Chondrocyte (in vitro differentiated cells): ENCODE results near the gene SMARCD1. TPM values are rescaled to one million over a fixed set of nuclear protein-coding genes. Genes with fewer than 3 reads are reported as not detected.

Experiments used
- DNase-seq: peaks from one replicate; pipeline ENCODE4 v3.0.0; 2021; ENCODE audit warnings: mixed read lengths, low spot score
- H3K27ac Mint-ChIP-seq: one replicate; pipeline ENCODE4 v1.8.0; 2021; ENCODE audit warnings: mild to moderate bottlenecking, moderate library complexity, mixed read lengths; ENCODE audit not compliant: unreplicated experiment
- H3K27me3 Mint-ChIP-seq: 2 replicates; pipeline ENCODE4 v1.8.0; 2021; ENCODE audit warnings: low read depth, mixed read lengths
- H3K36me3 Mint-ChIP-seq: 2 replicates; pipeline ENCODE4 v1.8.0; 2021; ENCODE audit warnings: low read depth, mixed read lengths
- H3K4me1 Mint-ChIP-seq: 2 replicates; pipeline ENCODE4 v1.8.0; 2021; ENCODE audit warnings: low read depth, mild to moderate bottlenecking, mixed read lengths
- H3K4me3 Mint-ChIP-seq: one replicate; pipeline ENCODE4 v1.8.0; 2021; ENCODE audit warnings: mild to moderate bottlenecking, moderate library complexity, mixed read lengths; ENCODE audit not compliant: unreplicated experiment
- H3K9me3 Mint-ChIP-seq: 2 replicates; pipeline ENCODE4 v1.8.0; 2021; ENCODE audit warnings: low read depth, mixed read lengths
- CTCF ChIP-seq: fragments of 200-600 bp; sonication (generic); IDR thresholded peaks from 2 replicates; pipeline ENCODE4 v1.5.0; 2021; ENCODE audit warnings: antibody characterized with exemption, mild to moderate bottlenecking, moderate library complexity
- long read RNA-seq: library from polyadenylated mRNA; stranded (forward); transcript quantifications from one replicate; pipeline ENCODE4 v2.0.0, GENCODE V29; 2021
- total RNA-seq: library from RNA; stranded (reverse); gene quantifications from 3 replicates; pipeline ENCODE4 v1.2.1, GENCODE V29; 2021

Gene SMARCD1
- total RNA-seq: 50.8 to 55.7 TPM (median 52.0 TPM) in 3 replicates
- long read RNA-seq, transcript SMARCD1-202 (13 exons, 3,658 nt): major isoform, 13 of 22 reads
- long read RNA-seq, partial matches to known transcripts: 4 of 22 reads
- long read RNA-seq, other reads (novel, unspliced or antisense): 3 of 22 reads

DNA sequence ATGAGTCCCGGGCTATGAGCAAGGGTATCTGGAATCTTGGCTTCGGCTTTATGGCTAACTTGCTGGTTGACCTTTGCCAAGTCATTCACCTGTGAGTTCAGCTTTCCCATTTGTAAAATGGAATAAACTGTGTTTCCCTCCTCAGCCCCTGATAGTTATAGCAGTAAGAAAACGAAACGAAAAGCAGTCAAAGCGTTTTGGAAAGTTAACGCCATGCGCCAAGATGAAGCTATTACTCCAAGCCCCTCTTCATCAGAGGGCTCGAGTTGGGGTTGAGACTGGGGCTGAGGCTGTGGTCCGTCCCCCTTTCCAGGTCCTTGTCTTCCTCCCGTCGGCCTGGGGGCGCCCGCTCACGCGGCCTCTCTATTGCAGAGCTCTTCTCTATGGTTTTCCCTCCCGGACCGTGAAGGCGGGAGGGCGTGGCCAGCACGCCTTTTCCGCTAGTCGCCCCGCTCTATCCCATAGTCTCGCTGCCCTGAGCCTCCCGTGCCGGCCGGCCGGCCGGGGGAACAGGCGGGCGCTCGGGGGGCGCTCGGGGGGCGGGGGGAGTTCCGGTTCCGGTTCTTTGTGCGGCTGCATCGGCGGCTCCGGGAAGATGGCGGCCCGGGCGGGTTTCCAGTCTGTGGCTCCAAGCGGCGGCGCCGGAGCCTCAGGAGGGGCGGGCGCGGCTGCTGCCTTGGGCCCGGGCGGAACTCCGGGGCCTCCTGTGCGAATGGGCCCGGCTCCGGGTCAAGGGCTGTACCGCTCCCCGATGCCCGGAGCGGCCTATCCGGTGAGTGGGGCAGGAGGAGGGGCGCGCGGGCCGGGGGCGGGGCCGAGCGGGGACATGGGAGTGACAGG, at the start of gene SMARCD1:
Gene SMARCD1 (plus strand): TSS at position 568 of the 840 bp plus-strand sequence. CDS start 28 bp downstream, at position 596.
- peak; percentile 80 for TF ChIP-seq CTCF
- Mint-ChIP-seq H3K4me3 (peak within 1 kb of the TSS; percentile 82), H3K9me3 (no peaks in the 10 kb centered on the region), H3K36me3 (peaks cover 17% of the 10 kb centered on the region), H3K27me3 (no peaks in the 10 kb centered on the region), H3K27ac (peak within 1 kb of the TSS; percentile 94), H3K4me1 (peaks cover 46% of the 10 kb centered on the region)
- peak; percentile 96 for DNase-seq

GRCh38 chr12:50038336-50038735, 46.8 kb upstream of the SMARCD1 start:
- Mint-ChIP-seq H3K36me3 (no peaks in the 10 kb centered on the region), H3K4me3 (no peak overlapping the region), H3K27ac (no peak overlapping the region), H3K9me3 (no peaks in the 10 kb centered on the region), H3K27me3 (peaks cover 8% of the 10 kb centered on the region), H3K4me1 (no peaks in the 10 kb centered on the region)
- no peak for TF ChIP-seq CTCF
- no peak for DNase-seq

- peak; percentile 88 for TF ChIP-seq CTCF
- Mint-ChIP-seq H3K4me1 (no peaks in the 10 kb centered on the region), H3K4me3 (no peak overlapping the region), H3K36me3 (no peaks in the 10 kb centered on the region), H3K9me3 (no peaks in the 10 kb centered on the region), H3K27ac (no peak overlapping the region), H3K27me3 (peaks cover 8% of the 10 kb centered on the region)
- no peak for DNase-seq
Observed at GRCh38 chr12:50039151-50039835, 45.8 kb upstream of the SMARCD1 start.

GRCh38 chr12:50040657-50041056, 44.5 kb upstream of the SMARCD1 start:
- no peak for DNase-seq
- Mint-ChIP-seq H3K4me3 (no peak overlapping the region), H3K4me1 (no peaks in the 10 kb centered on the region), H3K27me3 (peaks cover 8% of the 10 kb centered on the region), H3K27ac (no peak overlapping the region), H3K9me3 (no peaks in the 10 kb centered on the region), H3K36me3 (no peaks in the 10 kb centered on the region)
- no peak for TF ChIP-seq CTCF
